SK-N-SH treated with all-trans-retinoic acid at 6 μM for 48 hours (cell line): ENCODE data around the gene RNASET2.

Experiments
- ARNTL ChIP-seq: fragments of 450-650 bp; formaldehyde crosslinking; IDR thresholded peaks from 2 replicates; pipeline ENCODE4 v1.5.0; 2020; ENCODE audit warnings: low read depth, mild to moderate bottlenecking, moderate library complexity, borderline replicate concordance
- CSDC2 ChIP-seq: fragments of 250-450 bp; sonication (Bioruptor Pico); IDR thresholded peaks from 2 replicates; pipeline ENCODE4 v1.5.0; 2020; ENCODE audit warnings: mild to moderate bottlenecking, moderate library complexity
- OSR1 ChIP-seq: fragments of 250-450 bp; sonication (Bioruptor Pico); IDR thresholded peaks from 2 replicates; pipeline ENCODE4 v1.8.0; 2022; ENCODE audit warnings: moderate library complexity, mild to moderate bottlenecking, inconsistent platforms
- PPARA ChIP-seq: fragments of 250-450 bp; sonication (Bioruptor Pico); IDR thresholded peaks from 2 replicates; pipeline ENCODE4 v1.5.0; 2020; ENCODE audit warnings: mild to moderate bottlenecking, borderline replicate concordance
- TCF4 ChIP-seq: fragments of 250-450 bp; sonication (Bioruptor Pico); IDR thresholded peaks from 2 replicates; pipeline ENCODE4 v1.8.0; 2021; ENCODE audit warnings: mild to moderate bottlenecking, moderate library complexity, borderline replicate concordance
- TOX ChIP-seq: fragments of 250-450 bp; sonication (Bioruptor Pico); IDR thresholded peaks from 2 replicates; pipeline ENCODE4 v1.8.0; 2021; ENCODE audit warnings: mild to moderate bottlenecking, moderate library complexity, borderline replicate concordance

GRCh38 chr6:166936079-166936787 is 20.1 kb downstream of the RNASET2 start:
- TF ChIP-seq TCF4 (CRISPR knock-in tag) = no peak
- no peak for TF ChIP-seq OSR1
- no peak for TF ChIP-seq ARNTL
- TF ChIP-seq CSDC2 = no peak
- no peak for TF ChIP-seq TOX
- no peak for TF ChIP-seq PPARA
